Left lung (tissue), 10 donors: ENCODE measurements around the gene COL4A2. TPM values are rescaled to one million over a fixed set of nuclear protein-coding genes. Genes with fewer than 3 reads are reported as not detected.
A peak's percentile ranks its signal among the peaks of the same experiment; 100 is the strongest.

ENCODE experiments used
- ATAC-seq: fragments of 200-7000 bp; cut with Tn5 transposase; one replicate; pipeline ENCODE4 v1.9.1; 2020; ENCODE audit warnings: moderate library complexity
- DNase-seq, 4 donors: peaks; one replicate each; pipeline ENCODE4 v3.0.0-alpha.2; 2013 to 2020
- H3K27ac ChIP-seq, 2 donors: fragments of 200-600 bp; sonication (generic) in 1 of 2; one replicate each; pipeline versions ENCODE4 v1.5.0 to v1.8.0; 2020 to 2021
- H3K27me3 ChIP-seq, 2 donors: fragments of 200-600 bp; sonication (generic) in 1 of 2; one replicate each; pipeline versions ENCODE4 v1.5.0 to v1.8.0; 2020 to 2021
- H3K36me3 ChIP-seq, 2 donors: fragments of 200-600 bp; sonication (generic) in 1 of 2; one replicate each; pipeline versions ENCODE4 v1.5.0 to v1.8.0; 2020 to 2021
- H3K4me1 ChIP-seq, 2 donors: fragments of 200-600 bp; one replicate each; pipeline ENCODE4 v1.8.0; 2021
- H3K4me3 ChIP-seq, 2 donors: fragments of 200-600 bp; sonication (generic) in 1 of 2; one replicate each; pipeline versions ENCODE4 v1.5.0 to v1.8.0; 2020 to 2021; ENCODE audit warnings: mild to moderate bottlenecking in 1 of 2
- H3K9me3 ChIP-seq, 2 donors: fragments of 200-600 bp; sonication (generic) in 1 of 2; one replicate each; pipeline versions ENCODE4 v1.5.0 to v1.8.0; 2020 to 2021
- CTCF ChIP-seq, 2 donors: fragments of 200-600 bp; sonication (generic) in 1 of 2; IDR thresholded peaks; one replicate each; pipeline versions ENCODE4 v1.5.0 to v1.8.0; 2021; ENCODE audit warnings: antibody characterized with exemption in 2 of 2
- intact Hi-C, 2 donors: fragments of 100-400 bp; cut with DNase I; formaldehyde crosslinking; loops; one replicate each; pipeline versions ENCODE4 v1.11.2 to v1.14.2; 2022
- polyA plus RNA-seq, 6 donors: library from polyadenylated mRNA; unstranded; fragments of 120-200 nt; gene quantifications; one replicate each; pipeline ENCODE4 v1.2.1, GENCODE V29; 2013; ENCODE audit not compliant: insufficient read length in 6 of 6
- total RNA-seq, 2 donors: library from RNA; stranded (reverse); fragmentation: NEBNext Ultra II Directional; extraction: Animal tissue kit (Norgen Biotek cat#: 25700); gene quantifications; one replicate each; pipeline ENCODE4 v1.2.1, GENCODE V29; 2021
- donor health status: DM: no; HTN: yes; CAD: no.
- donor health status: DM: no; HTN: no; CAD: no.

COL4A2 gene
- total and polyA plus RNA-seq, 8 donors: 307 to 638 (median 395) TPM

- ATAC-seq (no peak), DNase-seq (no peak)
- H3K4me1 ChIP-seq: no peaks in the 10 kb centered on the region
- TF ChIP-seq CTCF (IDR thresholded peaks at IDR 0.05): no peak
- intact Hi-C loops: no loop called here
- H3K36me3 ChIP-seq: no peaks in the 10 kb centered on the region
- no peaks in the 10 kb centered on the region for H3K9me3 ChIP-seq
- H3K27ac ChIP-seq: no peak overlapping the region
- H3K27me3 ChIP-seq: no peaks in the 10 kb centered on the region
- H3K4me3 ChIP-seq: no peak overlapping the region
Measured at GRCh38 chr13:110381029-110381360, 73.9 kb downstream of the COL4A2 start.

GRCh38 chr13:110382229-110382628, 75.1 kb downstream of the COL4A2 start:
- H3K36me3 ChIP-seq: no peaks in the 10 kb centered on the region
- no peaks in the 10 kb centered on the region for H3K9me3 ChIP-seq
- DNase-seq (no peak), ATAC-seq (no peak)
- intact Hi-C loops: no loop called here
- TF ChIP-seq CTCF (IDR thresholded peaks at IDR 0.05): no peak
- H3K4me3 ChIP-seq: no peak overlapping the region
- peaks cover 0 to 4% of the 10 kb centered on the region in 2 donors for H3K4me1 ChIP-seq
- peaks cover 0 to 2% of the 10 kb centered on the region in 2 donors for H3K27me3 ChIP-seq
- H3K27ac ChIP-seq: no peak overlapping the region

GRCh38 chr13:110382830-110383229, 75.7 kb downstream of the COL4A2 start:
- Histone ChIP-seq H3K4me1 (peaks cover 5 to 10% of the 10 kb centered on the region in 2 donors), H3K9me3 (no peaks in the 10 kb centered on the region), H3K27me3 (peaks cover 0 to 8% of the 10 kb centered on the region in 2 donors), H3K4me3 (no peak overlapping the region), H3K36me3 (no peaks in the 10 kb centered on the region), H3K27ac (no peak overlapping the region)
- ATAC-seq (no peak), DNase-seq (no peak)
- intact Hi-C loops: no loop called here
- no peak for TF ChIP-seq CTCF (IDR thresholded peaks at IDR 0.05)

DNA sequence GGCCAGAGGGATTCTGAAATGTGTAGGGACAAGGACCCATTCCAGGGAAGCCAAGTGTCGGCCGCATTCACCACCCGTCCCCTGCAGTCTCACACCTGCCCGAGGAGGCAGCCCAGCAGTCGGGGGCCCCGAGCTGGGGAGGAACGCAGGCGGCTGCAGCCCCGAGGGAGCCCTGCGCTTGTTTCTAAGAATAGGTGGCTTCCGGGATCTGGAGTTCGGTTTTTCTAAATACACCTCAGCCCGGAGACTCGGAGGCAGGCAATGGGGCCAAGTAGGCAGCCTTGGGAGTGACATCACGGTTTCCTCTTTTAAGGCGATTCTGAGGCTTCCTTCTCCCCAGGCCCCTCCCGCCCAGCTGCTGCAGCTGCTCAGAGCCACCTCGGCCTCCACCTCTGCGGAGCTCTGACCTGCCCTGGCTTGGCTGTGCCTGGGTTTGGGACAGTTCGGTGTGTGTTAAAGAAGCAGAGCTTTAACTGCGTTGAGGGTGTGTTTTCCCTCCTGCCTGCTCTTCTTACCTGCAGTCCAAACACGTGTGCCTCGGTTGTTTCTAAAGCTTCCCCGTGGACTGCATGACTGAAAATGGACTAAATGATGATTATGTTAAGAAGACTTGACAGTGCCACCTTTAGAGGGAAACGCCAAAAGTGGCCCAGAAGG, 80.5 kb downstream of the COL4A2 start:
- H3K27me3 ChIP-seq: peaks cover 0 to 18% of the 10 kb centered on the region in 2 donors
- no peak for TF ChIP-seq CTCF (IDR thresholded peaks at IDR 0.05)
- no peaks in the 10 kb centered on the region for H3K36me3 ChIP-seq
- ATAC-seq: peak; percentile 60
- DNase-seq: peak in 2 of 4 donors; percentile 63 to 64
- H3K4me1 ChIP-seq: peaks cover 12 to 22% of the 10 kb centered on the region in 2 donors
- H3K27ac ChIP-seq: peak overlapping the region; percentile 45 to 49
- H3K4me3 ChIP-seq: no peak overlapping the region
- intact Hi-C loops: no loop called here
- H3K9me3 ChIP-seq: no peaks in the 10 kb centered on the region

DNA sequence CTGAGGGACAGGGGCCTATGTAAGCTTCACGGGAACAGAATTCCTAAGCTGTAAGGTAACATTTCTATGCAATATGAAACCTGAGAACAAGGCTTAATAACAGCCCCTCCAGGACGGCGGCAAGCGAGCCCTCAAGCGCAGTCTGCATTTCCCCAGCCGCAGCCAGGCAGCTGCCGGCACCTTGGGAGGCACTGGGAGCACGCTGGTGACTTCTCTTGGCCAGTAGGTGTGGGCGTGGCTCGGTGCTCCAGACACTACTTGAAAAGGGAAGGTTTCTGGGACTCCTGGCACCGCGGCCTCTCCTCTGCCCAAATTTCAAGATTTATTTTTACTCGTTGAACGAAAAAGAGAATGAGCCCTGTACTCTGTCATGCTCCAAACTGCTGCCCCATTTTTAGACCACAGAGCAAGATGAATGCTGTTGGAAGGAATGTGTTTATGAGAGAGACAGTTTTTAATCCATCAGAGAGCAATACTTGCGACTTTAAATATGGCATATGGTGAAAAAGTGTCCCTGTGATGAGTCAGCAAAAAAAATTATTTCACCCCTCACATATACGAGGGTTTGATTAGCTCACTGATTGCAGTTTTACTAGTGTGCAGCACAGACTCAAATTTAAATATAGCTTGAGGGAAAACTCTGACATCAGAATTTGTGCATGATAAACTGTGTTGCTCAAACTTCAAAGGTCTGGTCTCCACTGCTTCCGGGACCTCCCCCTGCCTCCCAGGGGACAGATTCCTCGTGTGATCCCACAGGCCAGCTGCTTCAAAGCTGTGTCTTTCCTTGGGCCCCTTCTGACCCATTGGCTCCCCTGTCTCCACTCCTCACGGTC, 81.2 kb downstream of the COL4A2 start:
- Histone ChIP-seq H3K36me3 (no peaks in the 10 kb centered on the region), H3K4me3 (no peak overlapping the region), H3K4me1 (peaks cover 12 to 22% of the 10 kb centered on the region in 2 donors), H3K27ac (peak overlapping the region; percentile 45 to 49), H3K27me3 (peaks cover 0 to 18% of the 10 kb centered on the region in 2 donors), H3K9me3 (no peaks in the 10 kb centered on the region)
- peak in 2 of 4 donors; percentile 71 to 76 for DNase-seq
- intact Hi-C loops: no loop called here
- peak; percentile 84 for ATAC-seq
- TF ChIP-seq CTCF (IDR thresholded peaks at IDR 0.05): no peak
